NCI-H2107 (cell line): ENCODE data around the gene CHDH.
A peak's percentile ranks its signal among the peaks of the same experiment; 100 is the strongest.

Experiments
- DNase-seq: peaks from one replicate; lab custom pipeline; 2025; lab: John Stamatoyannopoulos, UW

The CHDH gene

DNA sequence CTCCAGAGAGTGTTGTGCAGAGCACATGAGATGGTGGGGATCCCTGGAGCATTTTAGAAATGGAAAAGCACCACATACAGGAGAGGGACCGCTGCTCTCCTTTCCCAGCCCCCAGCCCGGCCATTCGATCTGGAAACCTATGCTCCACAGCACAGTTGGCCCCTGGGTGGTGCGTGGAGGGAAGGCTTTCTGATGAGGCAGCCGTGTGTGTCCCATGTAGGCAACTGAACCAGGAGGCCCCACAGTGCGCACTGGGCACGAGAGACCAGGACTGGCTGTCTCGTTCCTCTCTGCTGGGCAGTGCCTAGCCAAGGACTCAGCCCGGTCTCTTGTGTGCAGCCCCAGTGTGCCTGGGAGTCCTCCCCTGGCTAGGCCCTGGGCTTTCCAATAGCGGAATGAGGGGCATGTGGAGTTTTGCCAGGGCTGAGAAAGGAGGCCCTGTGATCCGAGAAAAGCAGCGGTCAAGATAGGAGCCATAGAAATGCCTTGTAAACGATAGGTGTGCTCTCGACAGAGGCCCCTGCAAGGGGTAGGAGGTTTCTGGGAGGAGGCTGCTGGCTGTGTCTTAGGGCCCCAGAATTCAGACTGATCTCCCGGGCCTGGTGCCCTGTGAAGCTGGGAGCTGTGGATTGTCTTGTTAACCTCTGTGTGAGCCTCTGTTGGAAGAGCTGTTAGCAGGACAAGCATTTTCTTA lies 39.0 kb downstream of the CHDH start:
- DNase-seq: no peak

DNA sequence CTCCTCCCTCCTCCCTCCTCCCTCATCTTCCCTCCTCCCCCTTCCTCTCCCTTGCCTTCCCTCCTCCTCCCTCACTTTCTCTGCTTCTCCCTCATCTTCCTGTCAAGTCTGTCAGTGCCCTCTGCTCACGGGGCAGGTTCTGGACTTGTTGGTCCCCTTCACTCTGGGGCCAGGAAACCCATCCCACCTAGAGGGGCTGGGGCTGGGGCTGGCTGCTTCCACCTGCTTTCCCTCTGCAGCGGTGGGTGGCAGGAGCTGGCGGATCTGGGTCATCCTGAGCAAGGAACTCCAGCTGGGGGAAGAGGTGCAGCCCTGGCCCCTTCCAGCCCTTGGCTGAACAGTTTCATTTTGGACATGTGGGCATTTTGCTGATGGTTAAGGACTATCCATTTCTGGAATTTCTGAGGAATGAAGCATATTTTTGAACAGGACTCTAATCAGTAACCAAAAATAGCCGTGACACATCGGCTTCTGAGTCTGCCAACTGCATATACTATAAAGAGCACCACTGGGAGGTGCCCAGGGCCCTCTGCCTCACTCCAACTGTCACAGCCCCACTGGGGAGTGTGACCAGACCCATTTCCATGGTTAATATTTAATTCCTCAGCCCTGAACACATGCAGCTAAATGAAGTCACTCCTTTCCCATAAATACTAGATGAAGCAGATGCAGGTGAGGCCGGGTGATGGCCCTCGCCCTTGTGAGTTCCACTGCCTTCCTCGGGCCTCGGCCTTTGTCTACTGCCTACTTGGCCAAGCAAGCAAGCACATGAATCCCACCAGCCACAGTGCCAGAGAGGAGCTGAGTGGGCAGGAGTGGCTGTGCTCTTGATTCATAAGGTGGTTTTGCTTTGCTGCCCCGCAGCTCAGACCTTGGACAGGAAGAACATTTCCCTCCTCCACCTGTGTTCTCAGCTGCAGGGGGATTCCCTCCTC lies 39.8 kb downstream of the CHDH start:
- no peak for DNase-seq

DNA sequence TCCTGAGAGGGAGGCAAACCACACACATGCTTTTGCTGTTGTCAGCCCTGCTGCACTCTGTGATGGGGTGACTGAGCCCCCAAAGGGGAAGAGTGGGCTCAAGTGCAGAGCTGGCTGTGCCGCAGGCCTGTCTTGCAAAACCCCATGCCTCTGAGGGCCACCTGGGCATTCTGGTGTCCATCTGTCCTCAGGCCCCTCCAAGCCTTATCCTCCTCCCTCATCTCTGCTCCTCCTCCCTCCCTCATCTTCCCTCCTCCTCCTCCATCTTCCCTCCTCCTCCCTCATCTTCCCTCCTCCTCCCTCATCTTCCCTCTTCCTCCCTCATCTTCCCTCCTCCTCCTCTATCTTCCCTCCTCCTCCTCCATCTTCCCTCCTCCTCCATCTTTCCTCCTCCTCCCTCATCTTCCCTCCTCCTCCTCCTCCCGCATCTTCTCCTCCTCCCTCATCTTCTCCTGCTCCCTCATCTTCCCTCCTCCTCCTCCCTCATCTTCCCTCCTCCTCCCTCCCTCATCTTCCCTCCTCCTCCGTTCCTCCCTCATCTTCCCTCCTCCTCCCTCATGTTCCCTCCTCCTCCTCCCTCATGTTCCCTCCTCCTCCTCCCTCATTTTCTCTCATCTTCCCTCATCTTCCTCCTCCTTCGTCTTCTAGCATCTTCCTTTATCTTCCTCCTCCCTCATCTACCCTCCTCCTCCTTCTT lies 40.6 kb downstream of the CHDH start:
- DNase-seq: no peak

DNA sequence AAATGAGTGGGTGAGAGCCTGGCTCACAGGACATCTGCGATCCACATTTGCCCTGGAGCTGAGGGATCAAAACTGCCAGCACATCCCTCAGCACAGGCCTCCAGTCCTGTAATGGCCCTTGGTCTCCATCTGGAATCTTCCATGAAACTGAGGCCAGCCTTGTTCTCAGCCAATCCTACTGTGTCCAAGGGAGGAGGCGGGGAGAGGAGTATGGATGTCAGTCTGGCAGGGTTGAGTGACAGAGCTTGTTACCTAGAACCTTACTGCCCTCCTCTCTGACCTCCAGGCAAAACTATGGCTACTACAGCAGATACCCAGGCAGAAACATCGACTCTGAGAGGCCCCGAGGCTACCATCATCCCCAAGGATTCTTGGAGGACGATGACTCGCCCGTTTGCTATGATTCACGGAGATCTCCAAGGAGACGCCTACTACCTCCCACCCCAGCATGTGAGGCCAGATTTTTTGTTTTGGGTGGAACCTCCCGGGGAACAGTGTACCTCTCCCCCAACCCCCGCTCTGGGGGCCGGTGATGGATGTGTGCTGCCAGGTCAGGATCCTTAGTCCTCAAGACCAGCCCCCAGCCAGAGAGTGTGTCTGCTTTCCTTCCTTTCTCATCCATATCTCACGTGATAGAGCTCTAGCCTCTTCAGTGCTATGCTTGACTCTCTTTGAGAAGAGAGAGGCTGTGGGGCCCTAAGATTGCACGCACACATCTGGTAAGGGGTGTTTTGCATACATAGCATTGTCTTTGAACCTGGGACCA lies 41.3 kb downstream of the CHDH start:
- no peak for DNase-seq

DNA sequence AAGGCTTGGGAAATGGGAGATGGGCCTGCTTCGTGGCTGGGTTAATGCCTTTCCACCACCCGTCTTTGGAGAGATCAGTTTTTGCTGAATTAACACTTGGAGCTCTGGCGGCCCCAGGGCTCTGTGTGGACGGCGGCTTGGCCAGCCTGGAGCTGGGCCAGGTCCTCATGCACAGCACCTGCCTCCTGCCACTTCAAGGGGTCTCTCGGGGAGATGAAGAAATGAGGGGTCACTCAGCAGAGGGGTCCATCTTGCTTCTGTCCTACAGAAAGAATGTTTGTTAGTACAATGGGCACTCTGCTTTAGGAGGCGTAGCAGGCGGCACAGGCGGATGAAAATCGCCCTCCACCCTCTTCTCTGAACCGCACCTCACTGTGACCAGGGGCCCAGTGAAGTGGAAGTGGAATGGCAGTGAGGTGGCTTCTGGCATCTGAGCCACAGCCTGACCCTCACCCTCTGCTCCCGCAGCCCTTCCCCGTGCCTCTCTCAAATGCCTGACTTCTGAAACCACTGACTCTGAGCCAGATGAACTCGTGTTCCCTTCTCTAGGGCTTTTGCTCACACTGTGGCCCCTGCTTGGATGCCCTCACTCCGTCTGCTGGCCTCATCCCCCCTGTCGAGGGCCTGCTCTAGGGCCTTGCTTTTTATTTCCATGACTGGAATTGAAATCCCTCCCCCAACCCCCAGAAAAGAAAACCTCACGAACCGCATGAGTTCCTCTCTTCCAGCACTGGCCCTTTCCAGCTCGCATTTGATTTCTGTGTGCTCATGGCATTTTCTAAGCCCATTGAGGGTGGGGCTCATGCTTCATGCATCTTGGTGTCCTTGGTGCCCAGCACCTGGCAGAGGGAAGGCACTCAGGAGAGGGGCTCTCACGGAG lies 42.2 kb downstream of the CHDH start:
- DNase-seq: no peak

DNA sequence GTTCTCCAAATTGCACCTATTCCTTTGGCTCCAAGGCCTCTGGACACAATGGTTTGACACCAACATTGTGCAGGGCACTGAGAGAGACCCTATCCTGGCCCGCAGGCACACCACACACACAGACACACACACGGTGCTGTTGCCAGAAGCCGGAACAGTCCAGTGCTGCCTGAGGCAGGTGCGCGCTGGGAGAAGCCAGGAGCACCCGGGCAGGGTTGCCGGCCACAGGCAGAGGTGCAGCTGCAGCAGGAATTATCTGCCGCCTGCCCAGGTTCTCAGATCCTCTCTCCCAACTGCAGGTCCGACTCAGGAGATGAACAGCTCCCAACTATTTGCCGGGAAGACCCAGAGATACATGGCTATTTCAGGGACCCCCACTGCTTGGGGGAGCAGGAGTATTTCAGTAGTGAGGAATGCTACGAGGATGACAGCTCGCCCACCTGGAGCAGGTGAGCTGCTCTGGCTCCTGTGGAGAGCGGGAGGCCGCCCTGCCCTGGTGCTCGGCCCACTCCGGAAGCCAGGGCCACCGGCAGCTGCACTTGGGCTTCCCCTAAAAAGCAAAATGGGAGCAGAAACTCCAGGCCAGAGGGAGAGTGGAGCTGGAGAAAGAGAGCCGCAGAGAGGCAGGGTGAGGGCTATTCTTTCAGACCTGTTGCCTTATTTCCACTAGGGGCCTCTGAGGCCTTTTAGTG lies 42.9 kb downstream of the CHDH start:
- DNase-seq: no peak

DNA sequence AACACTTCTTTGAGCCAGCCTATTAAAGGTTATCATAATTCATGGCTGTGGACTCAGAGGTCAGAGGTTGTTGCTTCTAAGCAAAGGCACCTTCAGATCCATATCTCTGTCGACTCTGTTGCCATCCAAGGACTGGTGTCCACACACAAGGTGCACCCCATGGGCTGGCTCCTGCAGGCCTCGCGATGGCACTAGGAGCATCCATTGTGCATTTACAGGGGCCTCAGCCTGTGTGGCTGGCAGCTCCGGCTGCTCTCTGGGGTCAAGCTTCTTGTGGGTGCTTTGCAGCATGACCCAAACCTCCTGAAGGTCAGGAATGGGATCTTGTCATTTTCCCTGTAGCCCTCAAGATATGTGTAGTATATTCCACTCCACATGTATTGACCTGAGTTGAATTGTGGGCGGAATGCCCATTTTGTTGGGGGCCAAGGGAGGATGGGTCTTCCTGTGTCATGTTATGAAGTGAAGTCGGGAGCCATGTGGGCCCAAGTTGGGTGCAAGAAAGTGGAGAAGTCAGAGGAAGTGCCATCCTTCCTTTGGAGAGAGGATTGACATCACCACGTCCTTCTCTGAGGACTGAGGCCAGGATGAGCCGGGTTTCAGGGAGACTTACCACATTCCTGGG lies 43.9 kb downstream of the CHDH start:
- no peak for DNase-seq

DNA sequence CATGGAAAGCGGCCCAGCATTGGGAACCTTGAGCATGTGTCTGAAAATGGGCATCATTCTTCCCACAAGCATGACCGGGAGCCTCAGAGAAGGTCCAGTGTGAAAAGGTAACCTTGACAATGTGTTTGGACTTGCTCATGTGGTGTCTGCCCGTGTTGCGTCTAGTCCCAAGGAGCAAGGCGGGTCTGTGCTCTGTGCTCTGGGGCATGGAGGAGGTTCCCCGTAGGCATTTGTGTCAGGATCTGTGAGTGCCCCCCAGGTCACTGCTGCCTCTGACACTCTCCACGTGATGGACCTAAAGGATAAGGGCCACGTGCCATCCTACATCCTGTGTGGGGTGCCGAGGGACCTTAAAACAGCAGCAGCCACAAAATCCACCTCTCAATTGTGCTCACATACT lies 44.9 kb downstream of the CHDH start:
- DNase-seq: no peak

DNA sequence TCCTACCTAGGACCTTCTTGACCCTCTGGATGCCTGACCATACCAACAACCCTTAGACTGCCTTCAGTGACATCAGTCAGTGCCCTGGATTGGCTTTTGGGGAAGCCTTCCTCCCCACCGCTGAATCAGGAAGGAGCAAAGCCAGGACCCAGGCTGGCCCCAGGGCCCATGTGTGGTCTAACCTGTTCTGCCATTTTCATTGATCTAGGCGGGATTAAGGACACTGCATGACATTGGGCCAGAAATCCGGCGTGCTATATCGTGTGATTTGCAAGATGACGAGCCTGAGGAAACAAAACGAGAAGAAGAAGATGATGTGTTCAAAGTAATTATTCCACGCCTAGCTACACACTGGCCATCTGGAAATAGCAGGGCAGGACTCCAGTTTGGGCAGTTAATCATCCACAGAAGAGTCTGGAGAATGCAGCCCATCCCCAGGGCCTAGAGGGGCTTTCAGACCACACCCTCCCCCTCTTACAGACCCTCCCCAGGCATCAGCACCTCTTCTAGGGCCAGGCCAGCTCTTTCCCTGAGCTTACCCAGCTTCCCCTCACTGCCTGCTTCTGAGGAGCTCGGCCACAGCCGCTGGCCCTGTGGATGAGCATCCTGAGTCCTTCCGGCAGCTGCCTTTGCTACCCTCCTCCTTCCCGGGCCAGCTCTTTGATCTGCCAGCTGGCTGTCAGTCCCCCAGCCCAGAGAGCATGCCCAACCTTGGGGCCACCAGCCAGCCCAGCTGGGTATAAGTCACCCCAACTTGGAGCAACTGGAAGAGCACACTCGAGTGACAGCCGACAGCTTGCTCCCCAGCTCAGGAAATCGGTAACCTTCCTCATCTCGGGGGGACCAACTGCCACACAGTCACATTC lies 45.9 kb downstream of the CHDH start:
- no peak for DNase-seq

DNA sequence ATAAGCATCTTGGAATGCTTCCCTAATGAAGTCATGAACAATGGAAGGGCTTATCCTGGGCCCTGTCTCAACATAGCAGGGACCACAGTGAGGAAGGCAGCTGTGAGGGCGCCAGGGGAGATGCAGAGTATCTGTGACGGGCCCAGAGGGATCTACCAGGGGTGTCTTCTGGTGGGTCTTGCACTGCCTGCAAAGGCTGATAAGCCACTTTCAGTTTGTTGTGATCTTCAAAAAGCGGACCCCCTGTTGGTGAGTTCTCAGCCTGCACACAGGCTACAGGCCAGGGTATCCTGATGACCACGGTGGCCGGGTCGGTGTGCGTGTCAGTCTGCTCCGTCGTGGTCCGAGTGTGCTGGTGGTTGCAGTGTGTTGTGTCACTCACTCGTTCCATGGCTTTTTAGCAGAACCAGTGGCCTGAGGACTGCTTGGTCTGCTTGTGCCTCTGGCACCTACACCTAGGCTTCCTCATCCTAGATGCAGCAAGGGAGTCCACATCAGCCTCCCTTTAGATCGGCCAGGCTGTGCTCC lies 46.8 kb downstream of the CHDH start:
- DNase-seq: no peak

DNA sequence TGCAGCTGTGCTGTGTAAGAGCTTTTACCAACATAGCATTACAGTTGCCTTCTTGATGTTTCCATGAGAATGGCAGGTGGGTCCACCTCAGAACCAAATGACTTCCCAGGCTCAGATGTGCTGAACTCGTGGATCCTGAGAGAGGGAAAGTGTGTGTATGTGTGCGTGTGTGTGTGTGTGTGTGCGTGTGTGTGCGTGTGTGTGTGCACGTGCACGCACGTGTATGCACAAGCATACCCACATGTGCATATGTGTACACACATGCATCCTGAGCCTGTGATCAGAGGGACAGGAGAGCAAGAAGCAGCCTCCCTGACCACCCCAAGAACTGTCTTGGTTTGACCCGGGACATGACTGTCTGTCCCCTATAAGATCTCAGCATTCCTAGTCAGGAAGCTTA lies 48.1 kb downstream of the CHDH start:
- no peak for DNase-seq

DNA sequence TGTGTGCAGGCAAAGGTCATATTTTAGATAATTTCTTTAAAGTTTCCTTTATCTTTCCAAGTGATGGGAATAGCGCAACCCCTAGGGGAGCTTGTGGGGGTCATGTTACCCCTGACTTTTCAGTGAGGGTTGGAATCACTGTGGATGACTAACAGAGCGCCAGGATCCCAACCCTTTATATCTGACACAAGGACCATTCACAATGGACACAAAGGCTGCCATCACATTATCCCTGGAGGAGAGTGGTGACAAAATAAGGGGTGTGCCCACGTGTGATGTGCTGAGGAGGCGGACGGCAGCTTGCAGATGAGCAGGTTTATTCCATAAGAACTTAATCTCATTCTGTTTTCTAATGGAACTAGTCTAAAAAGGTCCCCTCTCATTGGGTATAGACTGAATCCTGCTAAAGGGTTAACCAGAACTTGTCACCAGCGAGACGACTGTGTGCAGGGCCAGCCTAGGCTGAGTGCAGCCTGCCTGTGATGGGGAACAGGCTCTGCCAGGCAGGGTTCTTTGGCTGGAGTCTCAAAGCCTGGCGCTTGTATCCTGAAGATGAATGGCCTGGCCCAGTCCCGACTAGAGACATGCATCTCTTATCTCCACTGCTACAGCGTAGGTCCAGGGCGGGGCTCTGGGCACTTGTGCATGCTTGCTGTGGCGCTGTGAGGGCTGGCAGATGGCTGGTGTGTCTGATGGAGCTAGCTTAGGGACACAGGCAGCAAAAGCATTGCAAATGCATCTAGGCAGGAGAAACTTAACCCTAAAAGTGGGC lies 50.2 kb downstream of the CHDH start:
- peak; percentile 63 for DNase-seq

DNA sequence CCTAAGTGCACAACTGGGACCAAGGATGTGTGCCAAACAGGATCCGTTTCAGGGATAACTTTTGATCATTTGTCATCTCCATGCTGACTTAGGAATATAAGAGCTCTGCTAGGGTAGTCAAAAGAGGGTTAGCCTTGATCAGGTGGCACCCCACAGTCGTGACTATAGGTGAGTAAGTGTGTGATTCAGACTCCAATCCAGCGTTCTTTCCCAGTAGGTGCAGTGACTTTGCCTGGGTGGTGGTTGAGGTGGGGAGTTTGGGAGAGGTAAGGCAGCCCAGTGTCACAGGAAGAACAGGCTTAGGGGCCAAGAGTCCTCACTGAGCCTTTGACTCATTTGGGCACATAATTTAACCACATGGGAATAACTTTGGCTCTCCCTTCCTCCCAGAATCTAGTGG lies 51.0 kb downstream of the CHDH start:
- DNase-seq: no peak

DNA sequence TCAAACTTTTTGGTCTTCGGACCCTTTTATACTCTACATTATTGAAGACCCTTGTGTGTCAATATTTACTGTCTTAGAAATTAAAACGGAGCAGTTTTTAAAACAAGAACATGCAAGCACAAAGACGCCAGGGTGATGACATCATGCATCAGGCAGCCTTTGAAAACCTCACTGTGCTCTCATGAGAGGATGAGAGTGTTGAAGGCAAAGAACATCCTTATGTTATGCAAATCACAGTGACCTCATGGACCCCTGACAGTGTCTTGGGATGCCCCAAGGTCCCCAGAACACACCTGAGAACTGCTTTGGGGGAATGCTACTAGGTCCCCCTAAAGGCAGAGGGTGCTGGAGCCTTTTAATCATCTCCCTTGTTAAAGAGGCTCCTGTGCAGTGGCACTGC lies 51.6 kb downstream of the CHDH start:
- no peak for DNase-seq

DNA sequence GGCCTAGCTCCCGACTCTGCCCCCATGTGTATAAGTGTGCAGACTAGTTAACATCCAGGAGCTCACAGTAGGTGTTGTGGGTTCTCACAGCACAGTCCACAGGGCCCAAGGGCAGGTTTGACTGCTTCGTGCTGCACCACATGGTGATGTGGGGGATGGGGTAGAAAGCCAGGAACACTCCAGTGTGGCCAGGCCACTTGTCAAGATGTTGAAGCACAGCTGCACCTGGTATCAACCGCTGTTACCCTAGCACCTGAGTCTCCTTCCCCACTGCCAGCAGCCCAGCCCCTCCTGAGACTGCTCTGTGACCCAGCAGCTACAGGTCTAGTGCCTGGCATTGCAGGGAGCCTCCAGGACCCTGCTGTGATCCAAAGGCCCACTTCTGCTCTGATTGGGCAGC lies 53.4 kb downstream of the CHDH start:
- DNase-seq: peak; percentile 39

DNA sequence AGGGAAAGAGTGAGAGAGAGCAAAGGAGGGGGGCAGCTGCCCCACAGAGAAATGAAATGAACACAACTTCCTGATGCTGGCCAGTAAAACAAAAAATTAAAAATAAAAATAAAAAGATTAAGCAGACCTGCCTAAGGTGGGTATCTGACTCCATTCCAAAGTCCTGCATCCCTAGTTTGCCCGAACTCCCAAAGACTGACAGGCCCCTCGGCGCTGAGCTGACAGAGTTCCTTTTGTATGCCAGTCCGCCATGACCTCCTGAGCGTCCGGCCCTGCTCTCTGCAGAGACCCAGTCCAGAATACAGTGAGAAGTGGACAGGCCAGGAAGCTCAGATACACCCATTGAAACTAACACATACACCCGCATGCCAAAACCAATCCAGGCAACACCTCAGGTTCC lies 54.9 kb downstream of the CHDH start:
- no peak for DNase-seq

DNA sequence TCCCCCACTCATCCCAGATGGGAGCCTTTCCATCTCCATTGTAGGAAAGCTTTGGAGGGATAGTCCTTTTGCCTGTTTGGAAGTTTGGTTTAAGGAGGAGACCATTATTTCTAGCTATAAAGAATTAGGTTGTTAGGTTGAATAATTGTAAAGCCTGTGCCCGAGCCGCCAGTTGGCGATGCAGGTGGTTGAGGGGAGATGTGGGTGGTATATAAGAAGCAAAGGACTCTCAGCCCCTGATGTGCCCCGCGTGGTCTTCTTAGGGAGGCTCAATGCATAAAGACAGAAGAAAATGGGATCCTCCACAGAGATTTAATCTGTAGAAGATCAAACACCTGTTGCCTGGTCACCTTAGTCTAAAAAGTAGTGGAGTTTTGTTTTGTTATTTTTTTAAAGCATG lies 55.7 kb downstream of the CHDH start:
- DNase-seq: no peak

DNA sequence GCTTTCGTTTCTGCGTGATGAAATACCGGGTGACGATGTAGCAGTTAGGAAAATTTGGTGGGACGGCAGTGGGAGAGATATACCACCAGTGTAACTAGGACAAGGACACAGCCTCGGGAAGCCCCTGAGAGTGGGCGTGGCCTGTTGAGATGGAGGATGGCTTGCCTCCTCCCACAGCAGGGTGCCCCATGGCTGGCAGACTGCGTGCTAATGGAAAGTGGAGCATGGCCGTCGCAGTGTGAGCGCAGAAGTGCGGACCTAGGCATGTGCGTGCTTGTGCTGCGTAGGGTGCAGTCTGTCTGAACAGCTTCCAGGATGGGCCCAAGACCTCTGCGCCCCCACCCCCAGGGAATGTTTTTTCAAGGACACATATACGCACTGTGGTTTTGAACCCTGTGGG lies 56.8 kb downstream of the CHDH start:
- DNase-seq: no peak
